ENCODE measurements around the gene LILRB5. TPM values are rescaled to one million over a fixed set of nuclear protein-coding genes. Genes with fewer than 3 reads are reported as not detected.
"Not testable (repeated sequence)": the region's sequence is repeated elsewhere in the genome, so short reads cannot be mapped to it uniquely, and the experiment has no call there.

Gene LILRB5
- total and polyA plus RNA-seq, 2 donors from 2014 or later = 1.1 to 5.9 TPM

DNA sequence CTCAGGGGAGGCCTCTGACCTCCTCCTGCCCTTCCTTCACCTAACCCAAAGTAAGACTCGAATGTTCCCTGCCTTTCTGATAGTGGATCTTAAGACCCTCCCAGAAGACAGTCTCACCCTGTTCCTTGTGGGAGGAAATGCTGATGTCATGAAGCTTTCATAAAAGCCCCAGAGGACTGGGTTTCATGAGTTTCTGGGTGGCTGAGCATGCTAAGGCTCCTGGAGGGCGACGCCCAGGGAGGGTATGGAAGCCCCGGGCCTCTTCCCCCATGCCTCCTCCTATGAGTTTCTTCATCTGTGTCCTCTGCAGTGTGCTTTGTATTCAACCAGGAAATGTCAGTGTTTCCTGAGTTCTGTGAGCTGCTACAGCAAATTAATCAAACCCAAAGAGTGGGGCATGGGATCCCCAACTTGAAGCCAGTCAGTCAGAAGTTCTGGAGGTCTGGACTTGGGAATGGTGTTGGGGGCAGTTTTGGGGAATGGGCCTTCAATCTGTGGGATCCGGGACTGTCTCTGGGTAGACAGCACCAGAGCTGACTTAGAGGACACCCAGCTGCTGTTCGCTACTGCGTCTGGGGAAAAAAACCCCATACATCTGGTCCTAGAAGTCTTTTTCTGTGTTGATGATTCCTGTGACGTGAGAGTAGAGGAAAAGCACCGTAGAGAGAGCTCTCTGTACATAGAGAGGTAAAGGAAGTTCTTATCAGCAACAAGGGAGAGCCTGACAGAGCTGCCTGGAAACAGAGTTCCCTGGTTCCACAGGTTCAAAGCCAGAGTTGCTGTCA is 25.8 kb upstream of the LILRB5 start:
- Histone ChIP-seq H3K9ac (ENCODE audit: low read length in 3 of 3) (no peak overlapping the region), H3K4me3 (ENCODE audit: low read length in 3 of 3) (no peak overlapping the region), H3K4me1 (ENCODE audit: control insufficient read depth in 2 of 3, insufficient read depth in 2 of 3, low read depth in 1 of 3, low read length in 3 of 3) (no peaks in the 10 kb centered on the region), H3K9me3 (ENCODE audit: control insufficient read depth in 2 of 3, insufficient read depth in 1 of 3, low read length in 3 of 3) (no peaks in the 10 kb centered on the region), H3K36me3 (ENCODE audit: control insufficient read depth in 2 of 3, insufficient read depth in 3 of 3, low read length in 3 of 3) (no peaks in the 10 kb centered on the region), H3K27me3 (ENCODE audit: control insufficient read depth, insufficient read depth, low read length) (no peaks in the 10 kb centered on the region), H3K27ac (ENCODE audit: low read depth in 2 of 2, low read length in 2 of 2) (no peak overlapping the region)
- FAIRE-seq (no peak), DNase-seq (peak in 2 of 5 donors; percentile 28 to 33)
- intact Hi-C loops (cut with DNase I) = no loop called here
- TF ChIP-seq, protein P1, sequence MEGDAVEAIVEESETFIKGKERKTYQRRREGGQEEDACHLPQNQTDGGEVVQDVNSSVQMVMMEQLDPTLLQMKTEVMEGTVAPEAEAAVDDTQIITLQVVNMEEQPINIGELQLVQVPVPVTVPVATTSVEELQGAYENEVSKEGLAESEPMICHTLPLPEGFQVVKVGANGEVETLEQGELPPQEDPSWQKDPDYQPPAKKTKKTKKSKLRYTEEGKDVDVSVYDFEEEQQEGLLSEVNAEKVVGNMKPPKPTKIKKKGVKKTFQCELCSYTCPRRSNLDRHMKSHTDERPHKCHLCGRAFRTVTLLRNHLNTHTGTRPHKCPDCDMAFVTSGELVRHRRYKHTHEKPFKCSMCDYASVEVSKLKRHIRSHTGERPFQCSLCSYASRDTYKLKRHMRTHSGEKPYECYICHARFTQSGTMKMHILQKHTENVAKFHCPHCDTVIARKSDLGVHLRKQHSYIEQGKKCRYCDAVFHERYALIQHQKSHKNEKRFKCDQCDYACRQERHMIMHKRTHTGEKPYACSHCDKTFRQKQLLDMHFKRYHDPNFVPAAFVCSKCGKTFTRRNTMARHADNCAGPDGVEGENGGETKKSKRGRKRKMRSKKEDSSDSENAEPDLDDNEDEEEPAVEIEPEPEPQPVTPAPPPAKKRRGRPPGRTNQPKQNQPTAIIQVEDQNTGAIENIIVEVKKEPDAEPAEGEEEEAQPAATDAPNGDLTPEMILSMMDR (IDR thresholded peaks at IDR 0.05; ENCODE audit: borderline replicate concordance, extremely low read depth, insufficient read depth) = no peak

- H3K4me1 ChIP-seq (ENCODE audit: control insufficient read depth in 2 of 3, insufficient read depth in 2 of 3, low read depth in 1 of 3, low read length in 3 of 3); H3K27ac ChIP-seq (ENCODE audit: low read depth in 2 of 2, low read length in 2 of 2); DNase-seq; H3K9me3 ChIP-seq (ENCODE audit: control insufficient read depth in 2 of 3, insufficient read depth in 1 of 3, low read length in 3 of 3); FAIRE-seq; H3K9ac ChIP-seq (ENCODE audit: low read length in 3 of 3); H3K27me3 ChIP-seq (ENCODE audit: control insufficient read depth, insufficient read depth, low read length); H3K36me3 ChIP-seq (ENCODE audit: control insufficient read depth in 2 of 3, insufficient read depth in 3 of 3, low read length in 3 of 3); H3K4me3 ChIP-seq (ENCODE audit: low read length in 3 of 3); intact Hi-C loops (cut with DNase I): not testable (repeated sequence)
Observed at GRCh38 chr19:54281729-54282075, 24.6 kb upstream of the LILRB5 start.

DNA sequence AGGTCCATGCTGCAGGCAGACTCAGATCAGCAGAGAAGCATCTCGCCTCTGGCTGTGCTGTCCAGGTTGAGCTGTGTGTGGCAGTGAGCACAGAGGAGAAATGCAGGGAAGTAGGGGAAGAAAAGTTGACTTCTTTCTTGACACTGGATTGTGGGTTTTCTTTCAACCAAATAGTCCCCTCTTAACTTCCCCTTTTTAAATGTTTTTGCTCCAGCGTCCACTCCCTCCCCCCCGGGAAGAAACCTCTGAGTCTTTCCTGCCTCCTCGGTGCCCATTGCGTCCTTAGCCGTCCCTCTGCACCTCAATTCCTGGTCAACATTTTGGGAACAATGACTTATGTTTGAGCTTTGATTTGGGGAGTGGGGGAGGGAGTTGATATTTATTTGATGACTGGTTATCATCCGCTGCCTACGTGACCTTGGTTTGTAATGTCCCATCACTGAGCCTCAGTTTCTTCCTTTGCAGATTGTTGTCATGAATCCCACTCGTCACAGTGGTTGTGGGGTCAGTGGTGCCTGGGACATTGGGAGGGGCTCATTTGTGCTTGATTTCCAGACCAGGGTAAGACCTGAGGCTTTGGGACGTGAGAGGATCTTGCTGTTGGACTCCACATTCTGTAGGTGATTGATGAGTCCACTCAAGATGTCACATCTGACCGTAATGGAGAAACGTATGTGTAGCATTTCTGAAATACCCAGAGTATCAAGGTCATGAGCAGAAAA is 24.1 kb upstream of the LILRB5 start, which contains the start of gene LILRB2:
Gene LILRB2 (minus strand): TSS at position 104 of the 722 bp plus-strand sequence. CDS start 614 bp downstream, outside the sequence.
- FAIRE-seq = no peak
- Histone ChIP-seq H3K36me3 (ENCODE audit: control insufficient read depth in 2 of 3, insufficient read depth in 3 of 3, low read length in 3 of 3) (no peaks in the 10 kb centered on the region), H3K27ac (ENCODE audit: low read depth in 2 of 2, low read length in 2 of 2) (no peak within 1 kb of the TSS), H3K4me1 (ENCODE audit: control insufficient read depth in 2 of 3, insufficient read depth in 2 of 3, low read depth in 1 of 3, low read length in 3 of 3) (no peaks in the 10 kb centered on the region), H3K4me3 (ENCODE audit: low read length in 3 of 3) (no peak within 1 kb of the TSS), H3K9me3 (ENCODE audit: control insufficient read depth in 2 of 3, insufficient read depth in 1 of 3, low read length in 3 of 3) (no peaks in the 10 kb centered on the region), H3K9ac (ENCODE audit: low read length in 3 of 3) (no peak within 1 kb of the TSS), H3K27me3 (ENCODE audit: control insufficient read depth, insufficient read depth, low read length) (no peaks in the 10 kb centered on the region)
- TF ChIP-seq, protein P1 (IDR thresholded peaks at IDR 0.05; ENCODE audit: borderline replicate concordance, extremely low read depth, insufficient read depth) = no peak
- no peak for DNase-seq
- intact Hi-C loops (cut with DNase I) = no loop called here

DNA sequence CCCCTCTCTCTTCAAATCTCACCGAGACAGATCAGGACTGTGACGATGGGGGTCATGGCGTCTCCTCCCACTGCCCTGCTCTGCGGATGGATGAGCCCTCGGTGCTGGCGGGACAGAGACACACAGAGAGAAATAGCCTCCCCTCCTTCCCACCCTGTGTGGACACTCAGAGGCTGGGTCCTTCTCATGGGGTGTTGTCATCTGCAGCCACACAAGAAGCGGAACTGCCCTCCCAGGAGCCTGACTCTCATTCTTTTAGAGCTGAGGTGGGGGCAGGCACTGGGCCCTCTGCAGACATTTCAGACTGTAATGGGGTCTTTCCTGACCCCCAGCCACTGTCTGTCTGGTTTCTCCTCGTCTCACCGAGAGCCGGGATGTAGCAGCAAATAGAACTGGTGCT is 23.4 kb upstream of the LILRB5 start:
- not testable (repeated sequence) for H3K27ac ChIP-seq (ENCODE audit: low read depth in 2 of 2, low read length in 2 of 2); H3K4me3 ChIP-seq (ENCODE audit: low read length in 3 of 3)

DNA sequence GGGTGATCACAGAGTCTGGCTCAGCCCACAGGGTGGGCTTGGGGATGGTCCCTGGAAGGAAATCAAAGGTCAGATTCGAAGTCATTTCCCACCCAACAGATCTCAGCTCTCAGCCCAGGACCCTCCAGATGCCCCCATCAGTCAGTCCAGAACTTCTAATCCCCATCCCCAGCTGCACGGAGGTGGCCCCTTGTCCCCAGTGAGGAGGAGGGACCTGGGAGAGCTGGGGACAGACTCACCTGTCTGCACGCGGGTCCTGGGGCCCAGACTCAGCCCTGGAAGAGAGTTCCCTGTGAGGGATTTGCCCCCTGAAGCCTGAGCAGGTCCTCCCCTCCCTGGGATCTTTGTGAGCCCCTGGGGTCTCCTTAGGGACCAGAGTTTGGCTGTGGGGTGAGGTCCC is 23.0 kb upstream of the LILRB5 start:
- H3K9ac ChIP-seq (ENCODE audit: low read length in 3 of 3); H3K27me3 ChIP-seq (ENCODE audit: control insufficient read depth, insufficient read depth, low read length); DNase-seq; intact Hi-C loops (cut with DNase I); H3K4me3 ChIP-seq (ENCODE audit: low read length in 3 of 3); H3K27ac ChIP-seq (ENCODE audit: low read depth in 2 of 2, low read length in 2 of 2); FAIRE-seq; H3K36me3 ChIP-seq (ENCODE audit: control insufficient read depth in 2 of 3, insufficient read depth in 3 of 3, low read length in 3 of 3); H3K4me1 ChIP-seq (ENCODE audit: control insufficient read depth in 2 of 3, insufficient read depth in 2 of 3, low read depth in 1 of 3, low read length in 3 of 3); H3K9me3 ChIP-seq (ENCODE audit: control insufficient read depth in 2 of 3, insufficient read depth in 1 of 3, low read length in 3 of 3): not testable (repeated sequence)

More for the DNA sequence above, 23.4 kb upstream of the LILRB5 start:
- FAIRE-seq; H3K4me1 ChIP-seq (ENCODE audit: control insufficient read depth in 2 of 3, insufficient read depth in 2 of 3, low read depth in 1 of 3, low read length in 3 of 3); H3K27me3 ChIP-seq (ENCODE audit: control insufficient read depth, insufficient read depth, low read length); intact Hi-C loops (cut with DNase I); H3K36me3 ChIP-seq (ENCODE audit: control insufficient read depth in 2 of 3, insufficient read depth in 3 of 3, low read length in 3 of 3); H3K9me3 ChIP-seq (ENCODE audit: control insufficient read depth in 2 of 3, insufficient read depth in 1 of 3, low read length in 3 of 3); H3K9ac ChIP-seq (ENCODE audit: low read length in 3 of 3): not testable (repeated sequence)
- peak in 1 of 5 donors; percentile 5 for DNase-seq

All from kidney (tissue), 14 donors.